HG03432 (cell line): ENCODE measurements around the gene LHX5.

ENCODE experiments used
- ATAC-seq: cut with Tn5 transposase; IDR thresholded peaks from one replicate; pipeline ENCODE4 v1.9.1; 2021; ENCODE audit warnings: mild to moderate bottlenecking, moderate library complexity; ENCODE audit not compliant: unreplicated experiment

Gene LHX5

DNA sequence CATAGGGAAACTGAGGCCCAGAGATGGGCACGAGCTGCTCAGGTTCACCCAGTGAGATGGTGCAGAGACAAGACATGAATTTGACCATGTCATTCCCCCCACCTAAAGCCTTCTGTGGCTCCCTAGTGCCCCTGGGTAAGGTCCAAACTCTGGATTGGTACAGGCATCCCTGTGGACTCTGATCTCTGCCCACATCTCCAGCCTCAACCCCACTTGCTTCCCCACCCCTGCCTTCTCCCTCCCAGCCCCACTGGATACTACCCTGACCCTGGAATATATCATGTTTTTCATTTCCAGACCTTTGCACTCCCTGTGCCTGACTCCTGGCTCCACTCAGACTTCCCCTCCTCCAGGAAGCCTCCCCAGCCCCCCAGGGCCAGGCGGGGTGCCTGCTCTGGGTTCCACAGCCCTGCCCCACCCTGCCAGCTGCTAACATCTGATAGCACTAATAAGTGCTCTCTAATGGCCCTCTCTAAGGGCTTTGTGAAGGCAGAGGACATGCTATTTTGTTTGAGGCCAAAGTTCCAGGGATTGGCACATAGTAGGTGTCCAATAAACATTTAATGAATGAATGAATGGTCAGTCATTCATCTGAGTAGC lies 50.6 kb downstream of the LHX5 start:
- no peak for ATAC-seq

DNA sequence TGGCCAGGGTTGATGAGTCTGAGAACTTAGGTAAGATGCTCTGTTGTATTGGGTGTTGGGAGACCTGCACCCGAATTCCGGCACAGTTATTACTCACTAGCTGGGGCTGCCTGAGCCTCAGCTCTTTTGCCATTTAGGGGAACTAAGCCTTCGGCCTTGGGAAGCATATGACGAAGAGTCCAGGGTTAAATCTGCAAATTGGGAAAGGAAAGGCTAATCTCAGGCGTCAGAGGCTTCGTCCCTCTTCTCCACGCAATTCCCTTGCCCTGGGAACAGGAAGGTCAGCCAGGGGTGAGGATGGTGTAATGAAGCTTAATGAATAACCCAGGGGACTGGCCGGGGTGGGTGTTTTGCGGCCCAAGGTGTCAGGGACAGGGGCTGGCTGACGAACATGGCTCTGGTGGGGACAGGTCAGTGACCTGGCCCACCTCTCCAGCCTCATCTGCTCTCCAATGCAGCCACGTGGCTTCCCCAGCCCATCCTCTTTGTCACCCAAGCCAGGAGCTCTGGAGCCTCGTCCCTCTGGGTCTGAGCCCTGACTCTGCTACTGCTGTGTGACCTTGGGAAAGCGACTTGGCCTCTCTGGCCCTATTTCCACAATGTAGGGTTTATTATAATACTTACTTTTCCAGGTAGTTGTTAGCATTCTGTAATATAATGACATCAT lies 53.3 kb downstream of the LHX5 start:
- ATAC-seq: no peak

DNA sequence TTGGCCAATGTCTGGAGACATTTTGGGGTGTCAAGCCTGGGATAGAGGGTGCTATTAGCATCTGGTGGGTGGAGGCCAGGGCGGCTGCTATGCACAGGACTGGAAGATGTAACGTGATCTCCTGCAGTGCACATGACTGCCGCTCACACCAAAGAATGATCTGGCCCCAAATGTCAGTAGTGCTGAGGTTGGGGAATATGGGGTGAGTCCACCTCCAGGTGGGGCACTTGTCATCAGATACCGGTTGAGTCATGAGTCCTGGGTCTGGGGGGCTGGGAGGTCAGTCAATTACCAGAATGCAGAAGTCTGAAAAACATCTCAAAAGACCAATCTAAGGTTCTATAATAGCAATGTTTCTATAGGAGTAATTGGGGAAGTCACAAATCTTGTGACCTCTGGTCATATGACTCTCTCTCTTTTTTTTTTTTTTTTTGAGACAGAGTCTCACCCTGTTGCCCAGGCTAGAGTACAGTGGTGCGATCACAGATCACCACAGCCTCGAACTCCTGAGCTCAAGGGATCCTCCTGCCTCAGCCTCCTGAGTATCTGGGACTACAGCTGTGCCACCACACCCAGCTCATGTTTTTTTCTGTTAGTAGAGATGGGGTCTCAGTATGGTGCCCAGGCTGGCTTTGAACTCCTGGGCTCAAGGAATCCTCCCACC lies 55.4 kb downstream of the LHX5 start:
- ATAC-seq: no peak

DNA sequence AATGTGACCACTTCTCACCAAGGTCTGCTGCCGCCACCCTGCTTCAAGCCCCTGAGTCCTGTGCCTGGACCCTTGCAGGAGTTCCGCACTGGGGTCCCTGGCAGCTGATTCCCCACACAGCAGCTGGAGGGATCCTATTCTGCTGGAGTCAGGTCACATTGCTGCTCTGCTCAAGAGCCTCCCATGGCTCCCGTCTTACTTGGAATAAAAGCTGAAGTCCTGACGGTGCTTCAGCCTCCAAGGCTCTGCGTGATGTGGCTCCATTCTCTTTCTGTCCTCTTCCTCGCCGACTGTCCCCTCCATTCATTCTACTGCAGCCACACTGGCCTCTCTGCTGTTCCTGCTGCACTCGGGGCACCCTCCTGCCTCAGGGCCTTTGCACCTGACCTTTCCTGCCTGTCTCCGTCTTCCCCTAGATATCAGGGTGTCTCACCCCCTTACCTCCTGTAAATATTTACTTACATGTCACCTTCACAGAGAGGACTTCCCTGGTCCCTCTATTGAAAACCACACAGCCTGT lies 57.1 kb downstream of the LHX5 start:
- no peak for ATAC-seq

DNA sequence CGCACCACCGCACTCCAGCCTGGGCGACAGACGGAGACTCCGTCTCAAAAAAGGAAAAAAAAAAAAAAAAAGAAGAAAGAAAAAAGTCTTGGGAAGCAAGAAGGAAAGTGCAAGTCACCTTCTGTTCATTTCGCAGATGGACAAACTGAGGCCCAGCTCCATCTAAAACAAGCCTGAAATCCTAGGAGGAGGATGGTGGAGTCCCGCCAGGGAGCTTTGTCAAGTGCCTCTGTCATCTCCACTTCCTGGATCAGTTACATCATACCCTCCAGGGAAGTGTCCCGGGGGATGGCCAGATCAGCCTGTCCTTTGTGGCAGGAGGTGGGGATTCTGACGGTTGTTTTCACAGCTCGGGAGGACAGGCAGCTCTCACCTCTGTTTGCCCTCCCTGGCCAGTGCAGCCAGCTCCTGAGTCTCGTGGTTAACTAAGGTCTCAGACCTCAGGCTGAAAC lies 58.2 kb downstream of the LHX5 start:
- ATAC-seq: no peak
